ENCODE data around the gene CD44.

GRCh38 chr11:35163702-35164496, 24.9 kb downstream of the CD44 start:
- peak in 1 of 2 donors; percentile 15 for TF ChIP-seq RAD21 (IDR thresholded peaks at IDR 0.05)
- TF ChIP-seq JUND (IDR thresholded peaks at IDR 0.05), result no peak
- TF ChIP-seq, protein P1, sequence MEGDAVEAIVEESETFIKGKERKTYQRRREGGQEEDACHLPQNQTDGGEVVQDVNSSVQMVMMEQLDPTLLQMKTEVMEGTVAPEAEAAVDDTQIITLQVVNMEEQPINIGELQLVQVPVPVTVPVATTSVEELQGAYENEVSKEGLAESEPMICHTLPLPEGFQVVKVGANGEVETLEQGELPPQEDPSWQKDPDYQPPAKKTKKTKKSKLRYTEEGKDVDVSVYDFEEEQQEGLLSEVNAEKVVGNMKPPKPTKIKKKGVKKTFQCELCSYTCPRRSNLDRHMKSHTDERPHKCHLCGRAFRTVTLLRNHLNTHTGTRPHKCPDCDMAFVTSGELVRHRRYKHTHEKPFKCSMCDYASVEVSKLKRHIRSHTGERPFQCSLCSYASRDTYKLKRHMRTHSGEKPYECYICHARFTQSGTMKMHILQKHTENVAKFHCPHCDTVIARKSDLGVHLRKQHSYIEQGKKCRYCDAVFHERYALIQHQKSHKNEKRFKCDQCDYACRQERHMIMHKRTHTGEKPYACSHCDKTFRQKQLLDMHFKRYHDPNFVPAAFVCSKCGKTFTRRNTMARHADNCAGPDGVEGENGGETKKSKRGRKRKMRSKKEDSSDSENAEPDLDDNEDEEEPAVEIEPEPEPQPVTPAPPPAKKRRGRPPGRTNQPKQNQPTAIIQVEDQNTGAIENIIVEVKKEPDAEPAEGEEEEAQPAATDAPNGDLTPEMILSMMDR (IDR thresholded peaks at IDR 0.05; ENCODE audit: low read depth, low read length, missing input control), result no peak
- TF ChIP-seq TAF1 (conservative IDR thresholded peaks at IDR 0.05), result no peak
- no peak for TF ChIP-seq SP1 (IDR thresholded peaks at IDR 0.05)
- TF ChIP-seq, protein P2, sequence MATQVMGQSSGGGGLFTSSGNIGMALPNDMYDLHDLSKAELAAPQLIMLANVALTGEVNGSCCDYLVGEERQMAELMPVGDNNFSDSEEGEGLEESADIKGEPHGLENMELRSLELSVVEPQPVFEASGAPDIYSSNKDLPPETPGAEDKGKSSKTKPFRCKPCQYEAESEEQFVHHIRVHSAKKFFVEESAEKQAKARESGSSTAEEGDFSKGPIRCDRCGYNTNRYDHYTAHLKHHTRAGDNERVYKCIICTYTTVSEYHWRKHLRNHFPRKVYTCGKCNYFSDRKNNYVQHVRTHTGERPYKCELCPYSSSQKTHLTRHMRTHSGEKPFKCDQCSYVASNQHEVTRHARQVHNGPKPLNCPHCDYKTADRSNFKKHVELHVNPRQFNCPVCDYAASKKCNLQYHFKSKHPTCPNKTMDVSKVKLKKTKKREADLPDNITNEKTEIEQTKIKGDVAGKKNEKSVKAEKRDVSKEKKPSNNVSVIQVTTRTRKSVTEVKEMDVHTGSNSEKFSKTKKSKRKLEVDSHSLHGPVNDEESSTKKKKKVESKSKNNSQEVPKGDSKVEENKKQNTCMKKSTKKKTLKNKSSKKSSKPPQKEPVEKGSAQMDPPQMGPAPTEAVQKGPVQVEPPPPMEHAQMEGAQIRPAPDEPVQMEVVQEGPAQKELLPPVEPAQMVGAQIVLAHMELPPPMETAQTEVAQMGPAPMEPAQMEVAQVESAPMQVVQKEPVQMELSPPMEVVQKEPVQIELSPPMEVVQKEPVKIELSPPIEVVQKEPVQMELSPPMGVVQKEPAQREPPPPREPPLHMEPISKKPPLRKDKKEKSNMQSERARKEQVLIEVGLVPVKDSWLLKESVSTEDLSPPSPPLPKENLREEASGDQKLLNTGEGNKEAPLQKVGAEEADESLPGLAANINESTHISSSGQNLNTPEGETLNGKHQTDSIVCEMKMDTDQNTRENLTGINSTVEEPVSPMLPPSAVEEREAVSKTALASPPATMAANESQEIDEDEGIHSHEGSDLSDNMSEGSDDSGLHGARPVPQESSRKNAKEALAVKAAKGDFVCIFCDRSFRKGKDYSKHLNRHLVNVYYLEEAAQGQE (IDR thresholded peaks at IDR 0.05), result no peak
- no peak for TF ChIP-seq MAX (IDR thresholded peaks at IDR 0.05)
- TF ChIP-seq FOXA1 (IDR thresholded peaks at IDR 0.05), result no peak
- no peak for TF ChIP-seq YY1 (IDR thresholded peaks at IDR 0.05)
- TF ChIP-seq EGR1 (IDR thresholded peaks at IDR 0.05; ENCODE audit: low read depth in 2 of 2), result no peak
- TF ChIP-seq ATF3 (IDR thresholded peaks at IDR 0.05), result no peak
- no peak for TF ChIP-seq HNF4A (conservative IDR thresholded peaks at IDR 0.05)
